GM19035 (cell line): ENCODE measurements around the gene LRRC10B.
"Not testable (repeated sequence)": the region's sequence is repeated elsewhere in the genome, so short reads cannot be mapped to it uniquely, and the experiment has no call there.

ENCODE experiments used
- ATAC-seq: cut with Tn5 transposase; IDR thresholded peaks from one replicate; pipeline ENCODE4 v1.9.1; 2021; ENCODE audit not compliant: unreplicated experiment

The LRRC10B gene

GRCh38 chr11:61507962-61508861, at the start of gene LRRC10B:
Gene LRRC10B (plus strand): TSS chr11:61508749. CDS start chr11:61508999, 250 bp downstream.
- ATAC-seq = no peak

- no peak for ATAC-seq
These were observed 48.1 kb upstream of the LRRC10B start for GRCh38 chr11:61460474-61460881.

GRCh38 chr11:61460986-61461385, 47.6 kb upstream of the LRRC10B start:
- no peak for ATAC-seq

- not testable (repeated sequence) for ATAC-seq
These were observed 40.9 kb upstream of the LRRC10B start for GRCh38 chr11:61467602-61468001.

- ATAC-seq = no peak
These were observed 40.5 kb upstream of the LRRC10B start for GRCh38 chr11:61468002-61468401.

- no peak for ATAC-seq
These were observed 36.3 kb upstream of the LRRC10B start for GRCh38 chr11:61472282-61472681.

GRCh38 chr11:61472868-61473267, 35.7 kb upstream of the LRRC10B start:
- ATAC-seq = no peak

- no peak for ATAC-seq
These were observed 35.1 kb upstream of the LRRC10B start for GRCh38 chr11:61473370-61474012.

- ATAC-seq = no peak
These were observed 34.4 kb upstream of the LRRC10B start for GRCh38 chr11:61474013-61474643.

- ATAC-seq = no peak
These were observed 33.1 kb upstream of the LRRC10B start for GRCh38 chr11:61475433-61475832.

GRCh38 chr11:61476371-61476770, 32.2 kb upstream of the LRRC10B start:
- no peak for ATAC-seq

- no peak for ATAC-seq
These were observed 31.4 kb upstream of the LRRC10B start for GRCh38 chr11:61477126-61477525.

- ATAC-seq = no peak
These were observed 30.8 kb upstream of the LRRC10B start for GRCh38 chr11:61477727-61478148.

- not testable (repeated sequence) for ATAC-seq
These were observed 29.0 kb upstream of the LRRC10B start for GRCh38 chr11:61479360-61480058.

GRCh38 chr11:61480261-61480993, 28.1 kb upstream of the LRRC10B start:
- ATAC-seq = no peak

GRCh38 chr11:61480994-61481335, 27.6 kb upstream of the LRRC10B start:
- no peak for ATAC-seq

- no peak for ATAC-seq
These were observed 26.7 kb upstream of the LRRC10B start for GRCh38 chr11:61481806-61482205.

GRCh38 chr11:61482513-61482912, 26.0 kb upstream of the LRRC10B start:
- no peak for ATAC-seq

GRCh38 chr11:61484541-61484940, 24.0 kb upstream of the LRRC10B start:
- ATAC-seq = no peak

GRCh38 chr11:61485080-61485479, 23.5 kb upstream of the LRRC10B start:
- no peak for ATAC-seq
